Measurements from ENCODE around the gene GRID1.

Gene GRID1

GRCh38 chr10:86285136-86285790 lies 81.3 kb downstream of the GRID1 start:
- H3K36me3 ChIP-seq, result no peaks in the 10 kb centered on the region
- no peak for TF ChIP-seq CTCF (IDR thresholded peaks at IDR 0.05)
- no peaks in the 10 kb centered on the region for H3K9me3 ChIP-seq

GRCh38 chr10:86284355-86285105 lies 82.1 kb downstream of the GRID1 start:
- Histone ChIP-seq H3K4me1 (ENCODE audit: control insufficient read depth in 1 of 2, insufficient read depth in 1 of 2, low read depth in 1 of 2, low read length in 1 of 2) (no peaks in the 10 kb centered on the region), H3K27me3 (no peaks in the 10 kb centered on the region), H3K27ac (no peak overlapping the region), H3K4me3 (ENCODE audit: low read depth in 1 of 2, low read length in 1 of 2) (no peak overlapping the region), H3K36me3 (no peaks in the 10 kb centered on the region), H3K9me3 (no peaks in the 10 kb centered on the region)
- no peak for TF ChIP-seq CTCF (IDR thresholded peaks at IDR 0.05)

More at GRCh38 chr10:86285136-86285790, 81.3 kb downstream of the GRID1 start:
- Histone ChIP-seq H3K27ac (no peak overlapping the region), H3K4me3 (ENCODE audit: low read depth in 1 of 2, low read length in 1 of 2) (no peak overlapping the region), H3K4me1 (ENCODE audit: control insufficient read depth in 1 of 2, insufficient read depth in 1 of 2, low read depth in 1 of 2, low read length in 1 of 2) (no peaks in the 10 kb centered on the region), H3K27me3 (no peaks in the 10 kb centered on the region)

GRCh38 chr10:86283466-86284287 lies 82.9 kb downstream of the GRID1 start:
- TF ChIP-seq CTCF (IDR thresholded peaks at IDR 0.05), result no peak
- Histone ChIP-seq H3K4me3 (ENCODE audit: low read depth in 1 of 2, low read length in 1 of 2) (no peak overlapping the region), H3K9me3 (no peaks in the 10 kb centered on the region), H3K4me1 (ENCODE audit: control insufficient read depth in 1 of 2, insufficient read depth in 1 of 2, low read depth in 1 of 2, low read length in 1 of 2) (no peaks in the 10 kb centered on the region), H3K36me3 (no peaks in the 10 kb centered on the region), H3K27ac (no peak overlapping the region), H3K27me3 (no peaks in the 10 kb centered on the region)

GRCh38 chr10:86282664-86283465 lies 83.7 kb downstream of the GRID1 start:
- no peak overlapping the region for H3K27ac ChIP-seq
- H3K27me3 ChIP-seq, result no peaks in the 10 kb centered on the region
- H3K36me3 ChIP-seq, result no peaks in the 10 kb centered on the region
- TF ChIP-seq CTCF (IDR thresholded peaks at IDR 0.05), result no peak
- H3K4me3 ChIP-seq (ENCODE audit: low read depth in 1 of 2, low read length in 1 of 2), result no peak overlapping the region
- no peaks in the 10 kb centered on the region for H3K4me1 ChIP-seq (ENCODE audit: control insufficient read depth in 1 of 2, insufficient read depth in 1 of 2, low read depth in 1 of 2, low read length in 1 of 2)
- no peaks in the 10 kb centered on the region for H3K9me3 ChIP-seq

- H3K9me3 ChIP-seq, result no peaks in the 10 kb centered on the region
- H3K4me1 ChIP-seq (ENCODE audit: control insufficient read depth in 1 of 2, insufficient read depth in 1 of 2, low read depth in 1 of 2, low read length in 1 of 2), result no peaks in the 10 kb centered on the region
- H3K36me3 ChIP-seq, result no peaks in the 10 kb centered on the region
- TF ChIP-seq CTCF (IDR thresholded peaks at IDR 0.05), result no peak
- no peak overlapping the region for H3K4me3 ChIP-seq (ENCODE audit: low read depth in 1 of 2, low read length in 1 of 2)
- H3K27me3 ChIP-seq, result no peaks in the 10 kb centered on the region
- H3K27ac ChIP-seq, result no peak overlapping the region
Measured at GRCh38 chr10:86281396-86281795, 85.2 kb downstream of the GRID1 start.
